GM21576 (cell line): ENCODE results near the gene EXOC6B.

ENCODE experiments used
- ATAC-seq: cut with Tn5 transposase; IDR thresholded peaks from one replicate; pipeline ENCODE4 v1.9.1; 2021; ENCODE audit warnings: mild to moderate bottlenecking, moderate library complexity; ENCODE audit not compliant: unreplicated experiment

The EXOC6B gene

GRCh38 chr2:72150861-72151356 is 674.9 kb downstream of the EXOC6B start:
- ATAC-seq = no peak

- peak; percentile 67 for ATAC-seq
Observed at GRCh38 chr2:72150157-72150860, 675.5 kb downstream of the EXOC6B start.

GRCh38 chr2:72149556-72150156 is 676.2 kb downstream of the EXOC6B start:
- no peak for ATAC-seq

GRCh38 chr2:72148837-72149555 is 676.8 kb downstream of the EXOC6B start:
- ATAC-seq = no peak

- ATAC-seq = no peak
Observed at GRCh38 chr2:72148003-72148836, 677.6 kb downstream of the EXOC6B start.

GRCh38 chr2:72147303-72147971 is 678.4 kb downstream of the EXOC6B start, which contains the start of gene CYP26B1:
CYP26B1 (minus strand) TSS chr2:72147862; CDS start chr2:72147834, 28 bp downstream.
- no peak for ATAC-seq

GRCh38 chr2:72146347-72147302 is 679.2 kb downstream of the EXOC6B start:
- no peak for ATAC-seq

GRCh38 chr2:72145658-72146329 is 680.0 kb downstream of the EXOC6B start:
- ATAC-seq = no peak

- no peak for ATAC-seq
Observed at GRCh38 chr2:72145289-72145657, 680.6 kb downstream of the EXOC6B start.

GRCh38 chr2:72144632-72145288 is 681.1 kb downstream of the EXOC6B start:
- ATAC-seq = no peak

- no peak for ATAC-seq
Observed at GRCh38 chr2:72144274-72144631, 681.6 kb downstream of the EXOC6B start.

GRCh38 chr2:72143441-72144273 is 682.2 kb downstream of the EXOC6B start:
- no peak for ATAC-seq

GRCh38 chr2:72142570-72143440 is 683.0 kb downstream of the EXOC6B start:
- ATAC-seq = no peak

GRCh38 chr2:72141881-72142451 is 683.9 kb downstream of the EXOC6B start:
- ATAC-seq = no peak

GRCh38 chr2:72141032-72141645 is 684.7 kb downstream of the EXOC6B start:
- no peak for ATAC-seq

- ATAC-seq = no peak
Observed at GRCh38 chr2:72140621-72140960, 685.2 kb downstream of the EXOC6B start.
